Esophagus muscularis mucosa (tissue), 3 donors: ENCODE results near the gene IQCH.

Experiments used
- CTCF ChIP-seq, 3 experiments: fragments of 200-600 bp in 2 of 3; fragments of 450-650 bp in 1 of 3; sonication (generic) in 2 of 3; IDR thresholded peaks; one replicate each; pipeline ENCODE4 v1.5.1; 2017 to 2019; ENCODE audit warnings: antibody characterized with exemption in 3 of 3, mild to moderate bottlenecking in 2 of 3, moderate library complexity in 1 of 3
- POLR2A ChIP-seq: fragments of 450-650 bp; IDR thresholded peaks from one replicate; pipeline ENCODE4 v1.6.1; 2017; ENCODE audit warnings: antibody characterized with exemption, moderate library complexity, mild to moderate bottlenecking, low read depth
- POLR2AphosphoS5 ChIP-seq, 2 donors: sonication (generic); formaldehyde crosslinking; IDR thresholded peaks; one replicate each; pipeline ENCODE4 v1.6.1; 2017; ENCODE audit warnings: antibody characterized with exemption in 2 of 2

GRCh38 chr15:67543348-67543718, 288.7 kb downstream of the IQCH start:
- TF ChIP-seq POLR2A (no peak), CTCF (IDR thresholded peaks at IDR 0.05) (no peak), POLR2AphosphoS5 (IDR thresholded peaks at IDR 0.05) (no peak)
